Smooth muscle cell (in vitro differentiated cells): ENCODE data around the gene DHRS7C. TPM values are rescaled to one million over a fixed set of nuclear protein-coding genes. Genes with fewer than 3 reads are reported as not detected.

ENCODE experiments used
- DNase-seq: peaks from one replicate; lab custom pipeline; 2025; ENCODE audit not compliant: unreplicated experiment; lab: John Stamatoyannopoulos, UW
- H2AFZ ChIP-seq: fragments of 200-600 bp; sonication (generic); 2 replicates; pipeline ENCODE4 v1.6.0; 2016; ENCODE audit warnings: antibody characterized with exemption, low read depth, mild to moderate bottlenecking
- H3F3A ChIP-seq: fragments of 200-600 bp; sonication (generic); 2 replicates; pipeline ENCODE4 v1.6.0; 2017; ENCODE audit warnings: antibody characterized with exemption, low read depth
- H3K27ac ChIP-seq: fragments of 200-600 bp; sonication (generic); 2 replicates; pipeline ENCODE4 v1.5.1; 2016; ENCODE audit warnings: low read depth, mild to moderate bottlenecking
- H3K27me3 ChIP-seq: fragments of 200-600 bp; sonication (generic); 2 replicates; pipeline ENCODE4 v1.6.1; 2016; ENCODE audit warnings: low read depth, mild to moderate bottlenecking
- H3K36me3 ChIP-seq: fragments of 200-600 bp; sonication (generic); 2 replicates; pipeline ENCODE4 v1.5.1; 2016; ENCODE audit warnings: low read depth
- H3K4me1 ChIP-seq: fragments of 200-600 bp; sonication (generic); 2 replicates; pipeline ENCODE4 v1.5.1; 2016; ENCODE audit warnings: low read depth
- H3K4me2 ChIP-seq: fragments of 200-600 bp; sonication (generic); 2 replicates; pipeline ENCODE4 v1.6.0; 2016; ENCODE audit warnings: mild to moderate bottlenecking
- H3K4me3 ChIP-seq: fragments of 200-600 bp; sonication (generic); 2 replicates; pipeline ENCODE4 v1.5.1; 2016; ENCODE audit warnings: mild to moderate bottlenecking
- H3K79me2 ChIP-seq: fragments of 200-600 bp; sonication (generic); 2 replicates; pipeline ENCODE4 v1.6.0; 2016; ENCODE audit warnings: low read depth, mild to moderate bottlenecking
- H3K9ac ChIP-seq: fragments of 200-600 bp; sonication (generic); 2 replicates; pipeline ENCODE4 v1.6.0; 2016; ENCODE audit warnings: low read depth
- H3K9me3 ChIP-seq: fragments of 200-600 bp; sonication (generic); replicated peaks from 2 replicates; pipeline ENCODE4 v1.5.1; 2016; ENCODE audit warnings: low read depth
- H4K20me1 ChIP-seq: fragments of 200-600 bp; sonication (generic); 2 replicates; pipeline ENCODE4 v1.6.0; 2016; ENCODE audit warnings: low read depth
- CTCF ChIP-seq: fragments of 200-600 bp; sonication (generic); IDR thresholded peaks from 2 replicates; pipeline ENCODE4 v1.5.1; 2017; ENCODE audit warnings: borderline replicate concordance, mild to moderate bottlenecking, antibody characterized with exemption; ENCODE audit not compliant: insufficient read depth, poor library complexity, severe bottlenecking
- WGBS: methylation state at CpG from one replicate; pipeline ENCODE4 v1.1.7; 2016; ENCODE audit warnings: low lambda C conversion rate; 5-methylcytosine and 5-hydroxymethylcytosine counted together
- polyA plus RNA-seq: library from polyadenylated mRNA; unstranded; fragments of >200 nt; fragmentation: Nextera tagmentation; extraction: Ambion mirVana; gene quantifications from 2 replicates; pipeline ENCODE4 v1.2.1, GENCODE V29; 2016
- total RNA-seq: library from RNA; depleted of rRNA; stranded (reverse); fragments of >200 nt; gene quantifications from 2 replicates; pipeline ENCODE4 v1.2.3, GENCODE V29; 2014

Gene DHRS7C
- total and polyA plus RNA-seq, 2 experiments from 2014 or later: not detected

GRCh38 chr17:9783050-9783449, 8.3 kb downstream of the DHRS7C start:
- no peak overlapping the region for H3K9ac ChIP-seq
- DNase-seq: no peak
- H3K9me3 ChIP-seq: no peaks in the 10 kb centered on the region
- peaks cover 35% of the 10 kb centered on the region for H3K27me3 ChIP-seq
- no peak overlapping the region for H3K4me2 ChIP-seq
- no peak overlapping the region for H2AFZ ChIP-seq
- H4K20me1 ChIP-seq: no peaks in the 10 kb centered on the region
- no peak overlapping the region for H3K4me3 ChIP-seq
- no peaks in the 10 kb centered on the region for H3K79me2 ChIP-seq
- H3K27ac ChIP-seq: no peak overlapping the region
- no peaks in the 10 kb centered on the region for H3K4me1 ChIP-seq
- TF ChIP-seq CTCF: no peak
- no peaks in the 10 kb centered on the region for H3F3A ChIP-seq
- no peaks in the 10 kb centered on the region for H3K36me3 ChIP-seq
- WGBS: 84% methylated on average over 4 of the region's 4 CpGs

- no peak for DNase-seq
- TF ChIP-seq CTCF: no peak
These were observed 10.8 kb downstream of the DHRS7C start for GRCh38 chr17:9780552-9780951.

DNA sequence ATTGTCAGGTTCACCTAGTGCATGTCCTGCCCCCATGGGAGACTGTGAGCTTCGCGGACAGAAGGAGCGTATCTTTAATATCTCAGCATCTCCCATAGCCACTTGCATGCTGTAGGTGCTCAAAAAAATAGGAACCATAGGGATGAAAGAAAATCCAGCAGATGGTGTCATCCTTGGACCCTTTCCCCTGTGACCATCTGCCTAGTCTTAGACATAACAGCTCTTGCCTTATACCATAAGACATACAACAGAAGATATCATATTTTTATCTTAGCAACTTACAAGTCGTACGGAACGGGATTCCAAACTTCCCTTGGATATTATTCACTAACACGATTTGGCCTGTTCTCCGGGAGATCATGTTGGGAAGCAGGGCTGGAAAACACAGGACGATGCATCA, 14.5 kb downstream of the DHRS7C start:
- no peaks in the 10 kb centered on the region for H3K36me3 ChIP-seq
- H3K4me1 ChIP-seq: no peaks in the 10 kb centered on the region
- no peak overlapping the region for H3K4me3 ChIP-seq
- no peak for DNase-seq
- H3K4me2 ChIP-seq: no peak overlapping the region
- H3K79me2 ChIP-seq: no peaks in the 10 kb centered on the region
- no peak for TF ChIP-seq CTCF
- peaks cover 26% of the 10 kb centered on the region for H3K27me3 ChIP-seq
- no peaks in the 10 kb centered on the region for H3K9me3 ChIP-seq
- WGBS: 93% methylated on average over 9 of the region's 9 CpGs
- H4K20me1 ChIP-seq: no peaks in the 10 kb centered on the region
- no peaks in the 10 kb centered on the region for H3F3A ChIP-seq
- H3K27ac ChIP-seq: no peak overlapping the region
- no peak overlapping the region for H2AFZ ChIP-seq
- H3K9ac ChIP-seq: no peak overlapping the region

More at GRCh38 chr17:9780552-9780951, 10.8 kb downstream of the DHRS7C start:
- no peak overlapping the region for H3K4me2 ChIP-seq
- H3K9me3 ChIP-seq: no peaks in the 10 kb centered on the region
- H3K4me3 ChIP-seq: no peak overlapping the region
- peaks cover 35% of the 10 kb centered on the region for H3K27me3 ChIP-seq
- H3K27ac ChIP-seq: no peak overlapping the region
- no peak overlapping the region for H3K9ac ChIP-seq
- no peaks in the 10 kb centered on the region for H3K4me1 ChIP-seq
- H4K20me1 ChIP-seq: no peaks in the 10 kb centered on the region
- no peaks in the 10 kb centered on the region for H3K79me2 ChIP-seq
- H3K36me3 ChIP-seq: no peaks in the 10 kb centered on the region
- no peaks in the 10 kb centered on the region for H3F3A ChIP-seq
- no peak overlapping the region for H2AFZ ChIP-seq
- 90% methylated on average over 3 of the region's 3 CpGs for WGBS

- no peak for DNase-seq
- H3K9ac ChIP-seq: no peak overlapping the region
- H3K4me3 ChIP-seq: no peak overlapping the region
- no peak overlapping the region for H3K4me2 ChIP-seq
- H3K36me3 ChIP-seq: no peaks in the 10 kb centered on the region
- no peaks in the 10 kb centered on the region for H3F3A ChIP-seq
- H4K20me1 ChIP-seq: no peaks in the 10 kb centered on the region
- no peaks in the 10 kb centered on the region for H3K9me3 ChIP-seq
- H3K27me3 ChIP-seq: no peaks in the 10 kb centered on the region
- WGBS: 92% methylated on average over 19 of the region's 19 CpGs
- no peak for TF ChIP-seq CTCF
- no peak overlapping the region for H3K27ac ChIP-seq
- H2AFZ ChIP-seq: no peak overlapping the region
- H3K79me2 ChIP-seq: no peaks in the 10 kb centered on the region
- no peaks in the 10 kb centered on the region for H3K4me1 ChIP-seq
These were observed 18.7 kb downstream of the DHRS7C start for GRCh38 chr17:9772658-9773057.
